ENCODE results near the gene DBNL. TPM values are rescaled to one million over a fixed set of nuclear protein-coding genes. Genes with fewer than 3 reads are reported as not detected.
"Not testable (repeated sequence)": the region's sequence is repeated elsewhere in the genome, so short reads cannot be mapped to it uniquely, and the experiment has no call there.

DBNL gene
- total RNA-seq, 4 donors from 2014 or later: 92.2 to 132 (median 124) TPM

DNA sequence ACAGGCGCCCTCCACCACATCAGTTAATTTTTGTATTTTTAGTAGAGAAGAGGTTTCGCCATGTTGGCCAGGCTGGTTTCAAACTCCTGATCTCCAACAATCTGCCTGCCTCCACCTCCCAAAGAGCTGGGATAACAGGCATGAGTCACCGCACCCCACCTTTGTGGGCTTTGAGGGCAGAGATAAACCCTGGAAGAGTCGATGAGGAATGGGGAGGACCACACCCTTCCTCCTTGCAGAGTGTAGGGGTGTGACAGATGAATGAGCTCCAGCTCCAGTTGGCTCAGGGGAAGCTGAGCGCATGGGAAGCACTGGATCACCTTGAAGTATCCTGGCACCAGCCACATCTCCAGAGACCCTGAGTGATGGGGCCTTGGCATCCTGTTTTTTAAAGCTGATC lies 14.5 kb upstream of the DBNL start:
- H3K27ac ChIP-seq, H3K27me3 ChIP-seq, H3K4me1 ChIP-seq, H3K9me3 ChIP-seq, H3K4me3 ChIP-seq, H3K36me3 ChIP-seq, ATAC-seq: not testable (repeated sequence)
- no CpG with 5 or more reads among the region's 5 CpGs for WGBS, 2 donors (ENCODE audit: low coverage in 1 of 2)

DNA sequence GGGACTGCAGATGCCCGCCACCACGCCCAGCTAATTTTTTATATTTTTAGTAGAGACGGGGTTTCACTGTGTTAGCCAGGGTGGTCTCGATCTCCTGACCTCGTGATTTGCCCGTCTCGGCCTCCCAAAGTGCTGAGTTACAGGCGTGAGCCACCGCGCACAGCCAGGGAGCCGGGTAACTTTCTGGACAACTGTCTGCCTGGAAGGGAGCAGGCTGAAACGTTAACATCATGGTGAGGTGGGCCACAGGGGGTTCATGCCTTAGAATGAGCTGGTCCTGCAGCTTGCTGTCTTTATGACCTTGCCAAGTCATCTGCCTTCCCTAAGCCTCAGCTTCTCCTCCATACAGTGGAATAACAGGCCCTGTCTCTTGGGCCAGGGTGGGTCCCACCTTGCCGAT lies 13.2 kb upstream of the DBNL start:
- H3K27me3 ChIP-seq, H3K36me3 ChIP-seq, H3K4me1 ChIP-seq, H3K9me3 ChIP-seq, ATAC-seq, H3K27ac ChIP-seq, H3K4me3 ChIP-seq: not testable (repeated sequence)
- WGBS, 2 donors (ENCODE audit: low coverage in 1 of 2): no CpG with 5 or more reads among the region's 13 CpGs

DNA sequence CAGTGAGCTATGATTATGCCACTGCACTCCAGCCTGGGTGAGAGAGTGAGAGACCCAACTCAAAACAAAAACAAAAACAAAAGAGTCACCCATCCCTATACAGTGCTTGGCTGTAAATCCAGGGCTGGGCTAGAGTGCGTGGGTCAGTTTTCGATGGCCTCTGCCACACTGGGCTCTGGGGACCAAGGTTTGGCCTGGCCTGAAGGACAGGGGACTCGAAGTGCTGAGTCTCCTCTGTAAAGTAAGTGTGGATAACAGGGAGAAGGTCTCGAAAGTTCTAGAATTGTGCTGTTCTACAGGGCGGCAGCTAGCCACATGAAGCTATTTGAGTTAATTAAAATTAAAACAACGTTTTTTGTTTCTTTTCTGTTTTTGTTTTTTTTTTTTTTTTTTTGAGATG lies 12.5 kb upstream of the DBNL start:
- H3K9me3 ChIP-seq, H3K36me3 ChIP-seq, H3K27ac ChIP-seq, ATAC-seq, H3K4me1 ChIP-seq, H3K27me3 ChIP-seq, H3K4me3 ChIP-seq: not testable (repeated sequence)
- WGBS, 2 donors (ENCODE audit: low coverage in 1 of 2): 79 to 94% methylated on average over 3 to 5 of the region's 6 CpGs

DNA sequence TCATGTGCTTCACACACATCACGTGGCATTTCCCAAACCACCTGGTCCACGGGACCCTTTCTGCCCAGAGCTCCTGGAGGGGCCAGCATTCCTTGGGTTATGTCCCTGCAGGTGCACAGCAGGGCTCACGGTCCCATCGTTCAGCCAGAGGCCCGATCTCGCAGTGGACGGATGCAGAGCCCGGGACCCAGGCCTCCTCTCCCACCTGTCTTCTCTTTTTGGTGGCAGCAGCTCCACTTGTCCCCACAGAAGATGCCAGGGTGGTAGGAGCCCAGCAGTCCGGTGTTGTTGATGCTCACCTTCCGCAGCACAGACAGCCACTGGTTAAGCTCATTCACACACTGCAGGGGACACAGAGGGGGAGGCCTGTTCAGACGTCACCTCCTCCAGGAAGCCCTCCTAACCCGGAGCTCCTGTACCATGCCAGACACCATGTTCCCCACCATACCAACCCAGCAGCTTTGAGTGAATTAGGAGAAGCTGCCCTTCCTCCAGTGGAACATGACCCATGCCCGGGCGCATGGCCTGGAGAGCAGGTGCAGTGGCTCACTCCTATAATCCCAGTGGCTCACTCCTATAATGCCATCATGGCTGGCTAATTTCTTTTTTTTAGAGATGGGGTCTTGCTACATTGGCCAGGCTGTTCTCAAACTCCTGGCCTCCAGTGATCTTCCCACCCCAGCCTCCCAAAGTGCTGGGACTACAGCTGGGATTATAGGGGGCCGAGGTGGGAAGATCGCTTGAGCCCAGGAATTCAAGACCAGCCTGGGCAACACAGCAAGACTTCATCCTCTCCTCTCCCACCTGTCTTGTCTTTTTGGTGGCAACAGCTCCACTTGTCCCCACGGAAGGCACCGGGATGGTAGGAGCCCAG lies 10.3 kb upstream of the DBNL start:
- H3K4me3 ChIP-seq, H3K9me3 ChIP-seq, H3K36me3 ChIP-seq, H3K27me3 ChIP-seq, H3K27ac ChIP-seq, H3K4me1 ChIP-seq, ATAC-seq: not testable (repeated sequence)
- 100% methylated on average over 1 of the region's 18 CpGs for WGBS, 2 donors (ENCODE audit: low coverage in 1 of 2)

DNA sequence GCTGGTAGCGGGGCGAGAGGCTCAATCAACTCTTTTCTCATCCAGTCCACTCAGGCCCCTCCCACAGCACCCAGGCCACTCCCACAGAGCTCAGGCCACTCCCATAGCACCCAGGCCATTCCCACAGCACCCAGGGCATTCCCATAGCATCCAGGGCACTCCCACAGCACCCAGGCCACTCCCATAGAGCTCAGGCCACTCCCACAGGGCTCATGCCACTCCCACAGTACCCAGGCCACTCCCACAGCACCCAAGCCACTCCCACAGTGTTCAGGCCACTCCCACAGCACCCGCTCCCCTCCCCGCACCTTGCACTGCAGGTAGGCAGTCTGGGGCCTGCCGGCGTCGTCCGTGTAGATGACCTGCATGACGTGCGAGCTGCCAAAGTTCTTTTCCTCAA lies 8.1 kb upstream of the DBNL start:
- not testable (repeated sequence) for H3K9me3 ChIP-seq, ATAC-seq, H3K4me3 ChIP-seq, H3K36me3 ChIP-seq, H3K27ac ChIP-seq, H3K27me3 ChIP-seq
- peaks cover 0 to 16% (median 0%) of the 10 kb centered on the region in 3 donors for H3K4me1 ChIP-seq
- WGBS, 2 donors (ENCODE audit: low coverage in 1 of 2): no CpG with 5 or more reads among the region's 10 CpGs

DNA sequence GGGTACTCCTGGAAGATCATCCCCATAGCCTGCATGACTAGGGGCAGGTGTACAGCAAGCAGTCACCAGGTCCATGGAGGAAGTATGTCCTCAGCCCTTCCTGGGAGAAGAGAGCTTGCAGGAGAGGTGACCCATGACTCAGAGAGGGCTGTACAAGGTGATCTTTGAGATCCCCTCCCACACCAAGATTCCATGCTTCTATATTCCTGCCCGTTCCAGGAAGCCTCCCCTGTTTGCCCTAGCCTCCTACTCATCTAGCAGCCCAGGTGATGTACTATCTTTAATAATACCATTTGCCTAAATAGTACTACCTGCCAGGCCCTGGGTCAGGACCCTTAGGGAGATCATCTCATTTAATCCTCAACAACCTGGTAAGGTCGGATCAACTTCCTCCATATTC lies 6.6 kb upstream of the DBNL start:
- H3K36me3 ChIP-seq, H3K9me3 ChIP-seq, H3K27me3 ChIP-seq, H3K27ac ChIP-seq, ATAC-seq, H3K4me3 ChIP-seq: not testable (repeated sequence)
- peaks cover 0 to 16% (median 0%) of the 10 kb centered on the region in 3 donors for H3K4me1 ChIP-seq
- 81% methylated on average over 2 of the region's 2 CpGs; no CpG with 5 or more reads in 1 of the 2 donors for WGBS, 2 donors (ENCODE audit: low coverage in 1 of 2)

DNA sequence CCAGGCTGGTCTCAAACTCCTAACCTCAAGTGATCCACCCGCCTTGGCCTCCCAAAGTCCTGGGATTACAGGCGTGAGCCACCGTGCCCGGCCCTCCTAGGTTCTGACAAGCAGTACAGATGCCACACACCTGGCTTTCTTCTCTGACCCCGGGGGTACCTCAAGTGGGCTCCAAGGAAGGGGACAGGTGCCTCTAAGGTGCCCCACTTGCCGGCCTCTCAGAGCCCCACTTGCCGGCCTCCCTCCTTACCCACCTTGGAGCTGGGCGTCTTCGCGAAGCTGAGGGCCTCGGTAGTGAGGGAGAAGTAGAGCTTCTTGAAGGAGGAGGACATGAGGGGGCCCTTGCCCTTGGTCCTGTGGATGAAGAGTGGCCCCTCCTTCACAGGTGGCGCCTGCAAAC lies 5.9 kb upstream of the DBNL start:
- peak overlapping the region in 1 of 2 donors; percentile 14 for H3K4me3 ChIP-seq
- not testable (repeated sequence) for H3K27me3 ChIP-seq, H3K36me3 ChIP-seq, ATAC-seq, H3K9me3 ChIP-seq
- peaks cover 0 to 18% (median 0%) of the 10 kb centered on the region in 3 donors for H3K4me1 ChIP-seq
- WGBS, 2 donors (ENCODE audit: low coverage in 1 of 2): no CpG with 5 or more reads among the region's 12 CpGs
- peak overlapping the region in 2 of 4 donors; percentile 31 to 44 for H3K27ac ChIP-seq

DNA sequence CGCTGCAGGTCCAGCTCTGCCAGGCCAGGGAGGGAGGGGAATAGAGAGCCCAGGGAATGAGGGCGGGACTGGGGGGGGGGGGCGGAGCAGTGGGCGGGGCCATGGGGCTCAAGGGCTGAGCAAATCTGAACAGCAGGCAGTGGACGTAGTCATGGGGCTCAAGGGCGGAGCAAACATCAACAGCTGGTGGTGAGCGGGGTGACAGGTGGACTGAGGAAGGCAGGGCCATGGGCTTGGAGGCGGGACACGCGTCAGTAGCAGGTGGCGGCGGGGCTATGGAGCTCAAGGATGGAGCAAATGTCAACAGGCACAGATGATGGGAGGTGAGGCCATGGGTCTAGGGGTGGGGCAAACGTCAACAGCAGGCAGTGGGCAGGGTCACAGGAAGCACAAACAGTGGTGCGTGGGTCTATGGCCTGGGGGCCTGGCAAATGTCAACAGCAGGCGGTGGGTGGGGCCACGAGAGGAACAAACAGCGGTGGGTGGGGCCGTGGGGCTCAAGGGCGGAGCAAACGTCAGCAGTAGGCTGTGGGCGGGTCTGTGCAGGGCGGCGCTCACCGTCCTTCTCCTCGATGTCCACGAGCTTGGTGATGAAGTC lies 5.4 kb upstream of the DBNL start:
- H3K36me3 ChIP-seq, H3K9me3 ChIP-seq, H3K27me3 ChIP-seq: not testable (repeated sequence)
- H3K27ac ChIP-seq: peak overlapping the region; percentile 29 to 85 (median 81)
- ATAC-seq: peak; percentile 93
- 0% methylated on average over 3 of the region's 26 CpGs; no CpG with 5 or more reads in 1 of the 2 donors for WGBS, 2 donors (ENCODE audit: low coverage in 1 of 2)
- TF ChIP-seq POLR2AphosphoS5 (IDR thresholded peaks at IDR 0.05): peak; percentile 66
- H3K4me1 ChIP-seq: peaks cover 0 to 23% (median 4%) of the 10 kb centered on the region in 3 donors
- H3K4me3 ChIP-seq: peak overlapping the region; percentile 13 to 47

DNA sequence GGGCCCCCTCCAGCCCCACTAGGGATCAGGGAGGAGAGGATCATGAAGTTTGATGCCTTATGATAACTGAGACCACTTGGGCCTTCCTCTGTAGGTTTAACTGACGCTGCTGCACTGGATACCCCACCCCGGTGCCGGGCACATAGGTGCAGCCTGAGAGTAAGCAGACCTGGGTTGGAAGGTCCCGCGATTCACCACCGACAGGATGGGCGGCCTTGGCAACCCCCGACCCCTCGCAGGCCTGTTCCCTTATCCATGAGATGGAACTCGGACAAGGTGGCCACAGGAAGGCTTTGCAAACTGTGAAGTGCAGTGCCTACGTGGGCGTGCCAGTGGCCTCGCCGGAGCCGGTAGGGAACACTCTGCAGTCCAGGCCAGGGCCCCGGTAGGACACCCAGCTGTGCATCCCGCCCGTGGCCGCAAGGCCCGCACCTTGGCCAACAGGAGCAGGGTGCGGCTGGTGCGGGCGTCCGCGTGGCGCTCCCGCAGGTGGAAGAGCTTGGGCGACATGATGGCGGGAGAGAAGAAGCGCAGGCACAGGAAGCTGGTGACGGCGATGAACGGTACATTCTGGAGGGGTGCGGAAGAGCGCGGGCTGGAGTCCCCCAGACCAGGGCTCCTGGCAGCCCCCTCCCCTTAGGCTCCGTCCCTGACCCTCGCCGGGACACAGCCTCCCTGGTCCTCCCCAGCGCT lies 4.6 kb upstream of the DBNL start:
- Histone ChIP-seq H3K27ac (peak overlapping the region in 3 of 4 donors; percentile 66 to 73 (median 68)), H3K4me1 (peaks cover 0 to 26% (median 4%) of the 10 kb centered on the region in 3 donors), H3K4me3 (peak overlapping the region; percentile 23 to 47)
- WGBS, 2 donors (ENCODE audit: low coverage in 1 of 2): no CpG with 5 or more reads among the region's 40 CpGs
- H3K9me3 ChIP-seq, H3K36me3 ChIP-seq, H3K27me3 ChIP-seq, ATAC-seq: not testable (repeated sequence)
